GM18873 (cell line): ENCODE results near the gene ZMPSTE24.
"Not testable (repeated sequence)": the region's sequence is repeated elsewhere in the genome, so short reads cannot be mapped to it uniquely, and the experiment has no call there.

Source experiments
- ATAC-seq: cut with Tn5 transposase; IDR thresholded peaks from one replicate; pipeline ENCODE4 v1.9.1; 2021; ENCODE audit warnings: mild to moderate bottlenecking, moderate library complexity, moderate number of reproducible peaks; ENCODE audit not compliant: unreplicated experiment, low FRiP score

ZMPSTE24 gene

DNA sequence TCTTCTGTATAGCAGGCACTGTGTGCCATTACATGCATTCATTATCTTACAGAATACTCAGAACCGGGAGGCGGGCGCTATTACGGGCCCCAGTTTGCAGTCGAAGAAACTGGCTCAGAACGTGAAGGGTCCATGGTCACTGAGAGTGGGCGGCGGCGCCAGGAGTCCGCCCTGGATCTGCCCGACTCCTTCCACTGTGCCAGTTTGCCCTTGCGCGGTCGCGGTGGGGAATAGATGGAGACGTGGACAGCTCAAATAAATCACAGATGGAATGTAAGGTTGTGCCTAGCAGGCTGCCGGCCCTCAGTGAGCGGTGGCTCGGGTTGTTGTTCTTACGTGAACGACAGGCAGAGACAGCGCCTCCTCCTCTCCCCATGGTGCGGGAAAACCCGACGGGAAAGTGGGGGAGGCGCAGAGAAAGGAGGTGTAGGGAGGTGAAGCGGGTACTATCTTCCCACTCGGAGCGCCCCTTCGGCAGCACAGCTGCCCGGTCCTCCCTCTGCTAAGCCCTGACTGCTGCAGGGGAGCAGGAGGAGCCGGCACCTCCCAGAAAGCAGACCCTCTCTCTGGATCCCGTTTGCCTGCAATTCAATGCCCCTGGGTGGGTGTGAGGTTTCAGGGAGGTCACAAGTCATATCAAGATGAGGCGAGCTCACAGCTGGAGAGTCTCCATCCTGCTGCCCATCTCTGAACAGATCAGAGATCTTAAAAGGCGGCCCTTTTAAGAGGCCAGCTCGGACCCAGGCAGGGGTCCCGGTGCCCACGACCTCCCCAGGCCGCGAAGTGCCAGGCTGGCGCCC, 58.0 kb downstream of the ZMPSTE24 start:
- no peak for ATAC-seq

GRCh38 chr1:40316595-40317393, 58.8 kb downstream of the ZMPSTE24 start, which contains the start of gene COL9A2:
TSS of gene COL9A2 (minus strand) at chr1:40317286. CDS start at chr1:40317197, 89 bp downstream.
- ATAC-seq = no peak

DNA sequence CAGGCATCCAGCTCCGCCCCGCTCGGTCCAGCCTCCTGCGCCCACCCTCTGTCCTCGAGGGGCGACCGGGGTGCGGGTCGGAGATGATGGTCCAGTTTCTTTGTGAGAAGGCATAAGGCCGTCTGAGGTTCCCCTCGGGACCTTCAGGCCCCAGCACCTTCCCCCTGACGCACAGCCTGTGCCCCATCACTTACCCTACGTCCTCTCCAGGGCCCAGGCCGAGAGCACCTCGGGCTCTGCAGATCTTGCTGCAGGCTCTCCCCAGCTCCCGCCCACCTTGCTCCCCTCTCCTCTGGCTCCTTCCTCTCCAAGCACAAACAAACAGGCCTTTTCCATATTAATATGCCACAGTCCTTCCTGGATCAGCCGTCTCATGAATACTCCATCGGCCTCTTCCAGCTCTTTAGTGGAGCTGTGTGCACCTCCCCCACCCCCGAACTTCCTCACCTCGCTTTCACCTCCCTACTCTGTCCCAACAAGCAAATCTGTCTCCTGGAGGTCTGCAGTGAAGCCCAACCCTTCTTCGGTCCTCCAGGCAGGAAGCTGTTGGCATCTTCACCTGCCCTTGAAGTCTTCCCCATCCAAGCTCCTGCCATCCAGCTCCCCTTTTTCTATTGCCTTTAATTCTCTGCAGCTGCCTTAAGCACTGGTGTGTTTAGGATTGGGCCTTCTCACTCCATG, 59.5 kb downstream of the ZMPSTE24 start:
- no peak for ATAC-seq

GRCh38 chr1:40318476-40318875, 60.4 kb downstream of the ZMPSTE24 start:
- no peak for ATAC-seq

DNA sequence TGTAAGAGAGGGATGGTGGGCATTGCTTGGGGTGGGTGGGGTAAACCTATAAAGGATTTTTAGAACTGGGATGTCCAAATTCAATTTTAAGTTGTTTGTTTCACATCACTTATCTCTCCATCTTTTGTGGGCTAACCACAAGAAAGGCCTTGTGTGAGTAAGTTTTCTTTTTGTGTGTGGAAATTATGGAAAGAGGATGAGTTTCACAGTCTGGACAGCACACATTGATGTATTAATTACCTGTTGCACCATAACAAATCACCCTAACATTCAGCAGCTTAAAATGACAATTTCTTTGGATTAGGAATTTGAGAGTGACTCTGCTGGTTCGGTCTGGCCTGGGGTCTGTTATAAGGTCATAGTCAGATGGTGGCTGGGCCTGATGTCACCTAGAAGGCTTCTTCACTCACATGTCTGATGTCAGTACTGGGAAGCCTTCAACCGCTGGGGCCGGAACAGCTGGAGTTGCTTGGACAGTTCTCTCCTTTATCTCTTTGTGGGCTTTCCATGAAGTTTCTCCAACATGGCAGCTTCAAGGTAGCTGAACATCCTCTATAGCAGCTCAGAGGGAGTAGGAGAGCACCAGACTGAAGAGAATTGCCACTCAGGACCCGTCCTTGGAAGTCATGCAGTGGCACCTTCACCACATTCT, 61.1 kb downstream of the ZMPSTE24 start:
- no peak for ATAC-seq

GRCh38 chr1:40331403-40331802, 73.4 kb downstream of the ZMPSTE24 start:
- ATAC-seq = not testable (repeated sequence)

GRCh38 chr1:40332695-40333094, 74.7 kb downstream of the ZMPSTE24 start:
- no peak for ATAC-seq

GRCh38 chr1:40337443-40337842, 79.4 kb downstream of the ZMPSTE24 start:
- ATAC-seq = no peak

DNA sequence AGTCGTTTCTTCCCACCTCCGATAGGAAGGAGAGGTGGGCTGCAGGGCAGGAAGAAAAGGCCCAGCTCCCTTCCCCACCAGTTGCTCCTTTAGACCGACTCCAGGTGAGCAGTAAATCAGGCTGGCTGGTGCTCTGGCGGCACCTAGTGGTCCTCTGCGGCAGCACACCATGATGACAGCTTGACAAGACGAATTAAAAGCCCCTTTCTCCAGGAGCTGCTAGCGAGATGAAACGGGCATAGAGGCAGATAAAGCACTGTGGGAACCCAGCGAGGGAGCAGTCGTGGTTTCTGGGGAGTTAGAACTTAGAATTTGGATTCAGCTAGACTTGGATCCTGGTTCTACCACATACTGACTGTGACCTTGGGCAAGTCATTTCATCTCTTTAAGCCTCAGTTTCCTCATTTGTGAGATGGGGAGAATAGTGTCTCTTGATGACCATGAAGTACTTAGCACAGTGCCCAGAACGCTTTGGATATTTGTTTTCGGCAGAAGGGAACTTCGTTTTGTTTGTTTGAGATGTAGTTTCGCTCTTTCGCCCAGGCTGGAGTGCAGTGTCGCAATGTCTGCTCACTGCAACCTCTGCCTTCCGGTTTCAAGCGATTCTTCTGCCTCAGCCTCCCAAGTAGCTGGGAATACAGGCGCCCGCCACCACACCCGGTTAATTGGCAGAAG, 80.8 kb downstream of the ZMPSTE24 start:
- no peak for ATAC-seq

- ATAC-seq = no peak
Measured at GRCh38 chr1:40339420-40340323, 81.6 kb downstream of the ZMPSTE24 start.

DNA sequence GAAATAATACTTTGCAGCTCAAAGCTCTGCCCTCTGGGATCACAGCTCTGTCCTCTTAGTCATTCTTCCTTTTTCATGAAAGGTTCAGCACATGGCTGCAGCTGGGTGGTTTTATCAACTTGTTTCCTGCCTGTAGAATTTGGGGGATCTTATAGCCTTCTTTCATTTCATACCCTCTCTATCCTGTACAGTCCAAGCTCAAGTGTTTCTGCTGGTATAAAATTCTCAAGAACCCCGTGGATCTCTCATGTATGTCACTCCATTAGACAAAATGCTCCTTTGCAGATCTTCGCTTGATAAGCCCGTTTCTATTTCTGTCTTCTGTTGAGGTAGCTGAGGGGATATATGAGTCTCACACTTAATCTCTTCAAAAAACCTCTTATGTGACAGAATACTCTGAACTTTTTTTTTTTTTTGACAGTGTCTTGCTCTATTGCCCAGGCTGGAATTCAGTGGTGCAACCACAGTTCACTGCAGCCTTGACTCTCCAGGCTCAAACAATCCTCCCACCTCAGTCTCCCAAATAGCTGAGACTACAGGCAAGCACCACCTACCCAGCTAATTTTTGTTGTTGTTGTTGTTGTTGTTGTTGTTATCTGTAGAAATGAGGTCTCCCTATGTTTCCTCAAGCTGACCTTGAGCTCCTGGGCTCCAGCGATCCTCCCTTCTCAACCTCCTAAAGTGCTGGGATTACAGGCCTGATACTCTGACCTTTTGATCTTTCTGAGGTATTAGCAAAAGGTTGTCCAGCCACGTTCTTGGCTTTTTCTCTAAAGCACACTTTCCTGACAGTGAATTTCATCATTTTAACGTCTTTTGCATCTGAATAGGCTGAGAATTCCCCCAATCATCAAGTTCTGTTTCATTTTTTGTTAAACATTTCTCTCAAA, 83.7 kb downstream of the ZMPSTE24 start:
- no peak for ATAC-seq

DNA sequence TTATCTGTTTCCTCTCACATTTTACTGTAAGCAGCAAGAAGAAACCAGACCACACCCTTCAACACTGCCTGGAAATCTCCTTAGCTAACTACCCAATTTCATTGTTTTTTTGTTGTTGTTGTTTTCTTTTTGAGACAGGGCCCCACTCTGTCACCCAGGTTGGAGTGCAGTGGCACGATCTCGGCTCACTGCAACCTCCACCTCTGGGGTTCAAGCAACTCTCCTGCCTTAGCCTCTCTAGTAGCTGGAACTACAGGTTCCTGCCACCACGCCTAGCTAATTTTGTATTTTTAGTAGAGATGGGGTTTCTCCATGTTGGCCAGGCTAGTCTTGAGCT, 84.3 kb downstream of the ZMPSTE24 start:
- ATAC-seq = not testable (repeated sequence)
